Activated naive CD4-positive, alpha-beta T cell treated with anti-CD3 and anti-CD28 coated beads, Interleukin-2, amount 50 U/mL, for 24 hours (primary cell): ENCODE measurements around the gene ANKS1A.

Source experiments
- H3K27ac Mint-ChIP-seq: one replicate; pipeline ENCODE4 v1.8.0; 2021; ENCODE audit warnings: mild to moderate bottlenecking, mixed read lengths
- H3K27me3 Mint-ChIP-seq: one replicate; pipeline ENCODE4 v1.8.0; 2021; ENCODE audit warnings: mixed read lengths
- H3K36me3 Mint-ChIP-seq: one replicate; pipeline ENCODE4 v1.8.0; 2021; ENCODE audit warnings: mixed read lengths
- H3K4me1 Mint-ChIP-seq: one replicate; pipeline ENCODE4 v1.8.0; 2021; ENCODE audit warnings: mixed read lengths
- H3K4me3 Mint-ChIP-seq: one replicate; pipeline ENCODE4 v1.8.0; 2021; ENCODE audit warnings: mild to moderate bottlenecking, mixed read lengths
- H3K9me3 Mint-ChIP-seq: one replicate; pipeline ENCODE4 v1.8.0; 2021; ENCODE audit warnings: mixed read lengths

ANKS1A gene

GRCh38 chr6:35036828-35037663 is 148.0 kb downstream of the ANKS1A start:
- H3K27ac Mint-ChIP-seq = no peak overlapping the region
- peaks cover 6% of the 10 kb centered on the region for H3K36me3 Mint-ChIP-seq
- no peaks in the 10 kb centered on the region for H3K4me1 Mint-ChIP-seq
- H3K4me3 Mint-ChIP-seq = no peak overlapping the region
- no peaks in the 10 kb centered on the region for H3K27me3 Mint-ChIP-seq
- H3K9me3 Mint-ChIP-seq = no peaks in the 10 kb centered on the region

- Mint-ChIP-seq H3K4me3 (no peak overlapping the region), H3K4me1 (no peaks in the 10 kb centered on the region), H3K9me3 (no peaks in the 10 kb centered on the region), H3K36me3 (peaks cover 6% of the 10 kb centered on the region), H3K27me3 (no peaks in the 10 kb centered on the region), H3K27ac (no peak overlapping the region)
Observed at GRCh38 chr6:35037664-35038038, 148.6 kb downstream of the ANKS1A start.

GRCh38 chr6:35038076-35038475 is 149.0 kb downstream of the ANKS1A start:
- Mint-ChIP-seq H3K4me1 (no peaks in the 10 kb centered on the region), H3K4me3 (no peak overlapping the region), H3K9me3 (no peaks in the 10 kb centered on the region), H3K27ac (no peak overlapping the region), H3K27me3 (no peaks in the 10 kb centered on the region), H3K36me3 (peaks cover 6% of the 10 kb centered on the region)

GRCh38 chr6:35040398-35040797 is 151.3 kb downstream of the ANKS1A start:
- Mint-ChIP-seq H3K27me3 (no peaks in the 10 kb centered on the region), H3K27ac (no peak overlapping the region), H3K36me3 (peaks cover 4% of the 10 kb centered on the region), H3K4me3 (no peak overlapping the region), H3K4me1 (no peaks in the 10 kb centered on the region), H3K9me3 (no peaks in the 10 kb centered on the region)

- Mint-ChIP-seq H3K9me3 (no peaks in the 10 kb centered on the region), H3K4me1 (no peaks in the 10 kb centered on the region), H3K36me3 (peaks cover 4% of the 10 kb centered on the region), H3K27ac (no peak overlapping the region), H3K27me3 (no peaks in the 10 kb centered on the region), H3K4me3 (no peak overlapping the region)
Observed at GRCh38 chr6:35041086-35041861, 152.2 kb downstream of the ANKS1A start.

GRCh38 chr6:35042031-35042815 is 153.2 kb downstream of the ANKS1A start:
- no peaks in the 10 kb centered on the region for H3K4me1 Mint-ChIP-seq
- no peaks in the 10 kb centered on the region for H3K27me3 Mint-ChIP-seq
- peaks cover 4% of the 10 kb centered on the region for H3K36me3 Mint-ChIP-seq
- no peak overlapping the region for H3K27ac Mint-ChIP-seq
- no peak overlapping the region for H3K4me3 Mint-ChIP-seq
- no peaks in the 10 kb centered on the region for H3K9me3 Mint-ChIP-seq

- no peak overlapping the region for H3K27ac Mint-ChIP-seq
- no peaks in the 10 kb centered on the region for H3K4me1 Mint-ChIP-seq
- peaks cover 2% of the 10 kb centered on the region for H3K36me3 Mint-ChIP-seq
- H3K9me3 Mint-ChIP-seq = no peaks in the 10 kb centered on the region
- H3K27me3 Mint-ChIP-seq = no peaks in the 10 kb centered on the region
- H3K4me3 Mint-ChIP-seq = no peak overlapping the region
Observed at GRCh38 chr6:35043381-35044130, 154.5 kb downstream of the ANKS1A start.

GRCh38 chr6:35044145-35044745 is 155.2 kb downstream of the ANKS1A start:
- Mint-ChIP-seq H3K4me3 (no peak overlapping the region), H3K27ac (no peak overlapping the region), H3K27me3 (no peaks in the 10 kb centered on the region), H3K4me1 (no peaks in the 10 kb centered on the region), H3K36me3 (peaks cover 2% of the 10 kb centered on the region), H3K9me3 (no peaks in the 10 kb centered on the region)

GRCh38 chr6:35044761-35045421 is 155.8 kb downstream of the ANKS1A start:
- H3K9me3 Mint-ChIP-seq = no peaks in the 10 kb centered on the region
- no peaks in the 10 kb centered on the region for H3K4me1 Mint-ChIP-seq
- H3K36me3 Mint-ChIP-seq = peaks cover 2% of the 10 kb centered on the region
- no peaks in the 10 kb centered on the region for H3K27me3 Mint-ChIP-seq
- H3K4me3 Mint-ChIP-seq = no peak overlapping the region
- H3K27ac Mint-ChIP-seq = no peak overlapping the region

GRCh38 chr6:35046103-35046502 is 157.0 kb downstream of the ANKS1A start:
- H3K4me3 Mint-ChIP-seq = no peak overlapping the region
- no peak overlapping the region for H3K27ac Mint-ChIP-seq
- no peaks in the 10 kb centered on the region for H3K4me1 Mint-ChIP-seq
- no peaks in the 10 kb centered on the region for H3K27me3 Mint-ChIP-seq
- H3K36me3 Mint-ChIP-seq = no peaks in the 10 kb centered on the region
- no peaks in the 10 kb centered on the region for H3K9me3 Mint-ChIP-seq

- Mint-ChIP-seq H3K27ac (no peak overlapping the region), H3K9me3 (no peaks in the 10 kb centered on the region), H3K4me3 (no peak overlapping the region), H3K36me3 (no peaks in the 10 kb centered on the region), H3K27me3 (no peaks in the 10 kb centered on the region), H3K4me1 (no peaks in the 10 kb centered on the region)
Observed at GRCh38 chr6:35046862-35047261, 157.8 kb downstream of the ANKS1A start.

GRCh38 chr6:35047265-35048011 is 158.4 kb downstream of the ANKS1A start:
- Mint-ChIP-seq H3K27me3 (no peaks in the 10 kb centered on the region), H3K4me3 (no peak overlapping the region), H3K9me3 (no peaks in the 10 kb centered on the region), H3K36me3 (no peaks in the 10 kb centered on the region), H3K4me1 (no peaks in the 10 kb centered on the region), H3K27ac (no peak overlapping the region)

GRCh38 chr6:35048031-35048613 is 159.1 kb downstream of the ANKS1A start:
- Mint-ChIP-seq H3K4me3 (peak overlapping the region; percentile 47), H3K27me3 (no peaks in the 10 kb centered on the region), H3K4me1 (no peaks in the 10 kb centered on the region), H3K27ac (no peak overlapping the region), H3K9me3 (no peaks in the 10 kb centered on the region), H3K36me3 (no peaks in the 10 kb centered on the region)
